SK-N-SH treated with all-trans-retinoic acid at 6 μM for 48 hours (cell line): ENCODE data around the gene CCDC63.

Experiments used
- ARNTL ChIP-seq: fragments of 450-650 bp; formaldehyde crosslinking; IDR thresholded peaks from 2 replicates; pipeline ENCODE4 v1.5.0; 2020; ENCODE audit warnings: low read depth, mild to moderate bottlenecking, moderate library complexity, borderline replicate concordance
- CREB5 ChIP-seq: fragments of 250-450 bp; sonication (Bioruptor Pico); IDR thresholded peaks from 2 replicates; pipeline ENCODE4 v1.5.1; 2020; ENCODE audit warnings: low read depth, mild to moderate bottlenecking, moderate library complexity

GRCh38 chr12:110825530-110825929, 21.3 kb upstream of the CCDC63 start:
- TF ChIP-seq CREB5 (CRISPR knock-in tag) (no peak), ARNTL (CRISPR knock-in tag) (no peak)
